Measurements from ENCODE around the gene HP1BP3. TPM values are rescaled to one million over a fixed set of nuclear protein-coding genes. Genes with fewer than 3 reads are reported as not detected.

The HP1BP3 gene
- total RNA-seq, 4 donors from 2014 or later, result 73.9 to 121 (median 108) TPM

DNA sequence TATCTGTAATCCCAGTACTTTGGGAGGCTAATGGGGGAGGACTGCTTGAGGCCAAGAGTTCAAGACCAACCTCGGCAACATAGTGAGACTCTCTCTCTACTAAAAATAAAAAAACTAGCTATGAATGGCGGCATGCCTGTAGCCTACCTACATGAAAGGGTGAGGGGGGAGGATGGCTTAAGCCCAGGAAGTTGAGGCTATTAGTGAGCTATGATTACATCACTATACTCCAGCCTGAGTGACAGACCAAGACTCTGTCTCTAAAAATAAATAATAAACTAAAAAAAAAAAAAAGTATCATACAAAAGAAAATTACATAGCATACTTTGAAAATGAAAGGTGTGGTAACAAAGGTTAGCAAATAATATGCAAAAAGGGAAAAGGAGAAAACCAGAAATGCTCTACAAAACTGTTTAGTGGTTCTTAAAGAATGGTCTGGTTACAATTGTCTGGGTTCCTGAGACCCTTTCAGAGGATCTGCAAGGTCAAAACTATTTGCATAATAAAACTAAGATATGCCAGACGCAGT is 35.6 kb downstream of the HP1BP3 start:
- DNase-seq, result no peak
- Histone ChIP-seq H3K9me3 (no peaks in the 10 kb centered on the region), H3K27me3 (no peaks in the 10 kb centered on the region), H3K4me1 (peaks cover 0 to 5% of the 10 kb centered on the region in 2 donors), H3K27ac (no peak overlapping the region), H3K4me3 (no peak overlapping the region), H3K36me3 (peaks cover 0 to 76% of the 10 kb centered on the region in 2 donors)
- no peak for ATAC-seq
- intact Hi-C loops (cut with DNase I; ENCODE audit: low total_unique reads) (no loop called here), in situ Hi-C loops (cut with MboI; ENCODE audit: low sequenced_read_pairs in 4 of 4) (loop anchor here in 1 of 4 donors (25.0 kb wide), 1 partner anchor 1589 kb away; no protein-coding TSS in a partner anchor)
- no peak for TF ChIP-seq POLR2A (IDR thresholded peaks at IDR 0.05)
- TF ChIP-seq, protein P1, sequence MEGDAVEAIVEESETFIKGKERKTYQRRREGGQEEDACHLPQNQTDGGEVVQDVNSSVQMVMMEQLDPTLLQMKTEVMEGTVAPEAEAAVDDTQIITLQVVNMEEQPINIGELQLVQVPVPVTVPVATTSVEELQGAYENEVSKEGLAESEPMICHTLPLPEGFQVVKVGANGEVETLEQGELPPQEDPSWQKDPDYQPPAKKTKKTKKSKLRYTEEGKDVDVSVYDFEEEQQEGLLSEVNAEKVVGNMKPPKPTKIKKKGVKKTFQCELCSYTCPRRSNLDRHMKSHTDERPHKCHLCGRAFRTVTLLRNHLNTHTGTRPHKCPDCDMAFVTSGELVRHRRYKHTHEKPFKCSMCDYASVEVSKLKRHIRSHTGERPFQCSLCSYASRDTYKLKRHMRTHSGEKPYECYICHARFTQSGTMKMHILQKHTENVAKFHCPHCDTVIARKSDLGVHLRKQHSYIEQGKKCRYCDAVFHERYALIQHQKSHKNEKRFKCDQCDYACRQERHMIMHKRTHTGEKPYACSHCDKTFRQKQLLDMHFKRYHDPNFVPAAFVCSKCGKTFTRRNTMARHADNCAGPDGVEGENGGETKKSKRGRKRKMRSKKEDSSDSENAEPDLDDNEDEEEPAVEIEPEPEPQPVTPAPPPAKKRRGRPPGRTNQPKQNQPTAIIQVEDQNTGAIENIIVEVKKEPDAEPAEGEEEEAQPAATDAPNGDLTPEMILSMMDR (IDR thresholded peaks at IDR 0.05 in 4 of 5, conservative IDR thresholded peaks at IDR 0.05 in 1 of 5), result no peak

GRCh38 chr1:20742671-20743070 is 44.4 kb downstream of the HP1BP3 start:
- H3K27ac ChIP-seq, result no peak overlapping the region
- DNase-seq (no peak), ATAC-seq (no peak)
- H3K27me3 ChIP-seq, result no peaks in the 10 kb centered on the region
- peaks cover 11 to 71% of the 10 kb centered on the region in 2 donors for H3K36me3 ChIP-seq
- H3K4me1 ChIP-seq, result peaks cover 13% of the 10 kb centered on the region in 2 donors
- intact Hi-C loops (cut with DNase I; ENCODE audit: low total_unique reads), result no loop called here
- no peaks in the 10 kb centered on the region for H3K9me3 ChIP-seq
- in situ Hi-C loops (cut with MboI; ENCODE audit: low sequenced_read_pairs in 4 of 4), result no loop called here
- no peak for TF ChIP-seq POLR2A (IDR thresholded peaks at IDR 0.05)
- TF ChIP-seq, protein P1 (IDR thresholded peaks at IDR 0.05 in 4 of 5, conservative IDR thresholded peaks at IDR 0.05 in 1 of 5), result no peak
- no peak overlapping the region for H3K4me3 ChIP-seq

DNA sequence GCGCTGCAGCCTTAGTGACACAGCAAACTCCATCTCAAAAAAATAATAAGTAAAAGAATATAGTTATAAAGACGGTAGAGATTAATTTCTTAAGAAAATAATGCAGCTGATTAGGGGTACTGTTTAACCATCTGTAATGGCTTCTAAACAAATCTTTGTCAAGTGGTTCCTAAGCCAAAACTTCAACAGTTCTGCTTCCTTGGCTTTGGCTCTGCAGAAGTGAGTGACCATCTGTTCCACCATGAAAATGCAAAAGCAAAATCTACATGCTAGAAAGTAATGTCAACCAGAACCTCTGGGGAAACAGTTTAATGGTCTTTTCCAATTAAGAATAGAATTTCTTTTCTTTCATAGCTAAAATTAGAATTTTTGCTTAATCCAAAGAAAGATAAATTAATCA is 46.3 kb downstream of the HP1BP3 start:
- Histone ChIP-seq H3K36me3 (peaks cover 10 to 61% of the 10 kb centered on the region in 2 donors), H3K9me3 (no peaks in the 10 kb centered on the region), H3K4me1 (peaks cover 13% of the 10 kb centered on the region in 2 donors), H3K27me3 (no peaks in the 10 kb centered on the region), H3K27ac (no peak overlapping the region), H3K4me3 (no peak overlapping the region)
- in situ Hi-C loops (cut with MboI; ENCODE audit: low sequenced_read_pairs in 4 of 4), result no loop called here
- intact Hi-C loops (cut with DNase I; ENCODE audit: low total_unique reads), result no loop called here
- ATAC-seq, result no peak
- no peak for DNase-seq
- TF ChIP-seq, protein P1 (IDR thresholded peaks at IDR 0.05 in 4 of 5, conservative IDR thresholded peaks at IDR 0.05 in 1 of 5), result no peak
- no peak for TF ChIP-seq POLR2A (IDR thresholded peaks at IDR 0.05)

- H3K9me3 ChIP-seq, result no peaks in the 10 kb centered on the region
- H3K4me3 ChIP-seq, result no peak overlapping the region
- intact Hi-C loops (cut with DNase I; ENCODE audit: low total_unique reads) (no loop called here), in situ Hi-C loops (cut with MboI; ENCODE audit: low sequenced_read_pairs in 4 of 4) (no loop called here)
- H3K27me3 ChIP-seq, result no peaks in the 10 kb centered on the region
- DNase-seq, result no peak
- ATAC-seq, result no peak
- peaks cover 6 to 45% of the 10 kb centered on the region in 2 donors for H3K36me3 ChIP-seq
- H3K4me1 ChIP-seq, result peaks cover 13% of the 10 kb centered on the region in 2 donors
- TF ChIP-seq, protein P1 (IDR thresholded peaks at IDR 0.05 in 4 of 5, conservative IDR thresholded peaks at IDR 0.05 in 1 of 5), result no peak
- no peak for TF ChIP-seq POLR2A (IDR thresholded peaks at IDR 0.05)
- H3K27ac ChIP-seq, result no peak overlapping the region
These were observed 47.9 kb downstream of the HP1BP3 start for GRCh38 chr1:20739225-20739624.

Measured in gastrocnemius medialis (tissue), 4 donors.